ENCODE measurements around the gene PSRC1. TPM values are rescaled to one million over a fixed set of nuclear protein-coding genes. Genes with fewer than 3 reads are reported as not detected.

Gene PSRC1
- total RNA-seq, 1 experiment from 2014 or later: 68.4 TPM

GRCh38 chr1:109293026-109293425 lies 10.1 kb upstream of the PSRC1 start:
- CTCF ChIA-PET: interaction anchor here (1.1 to 1.9 kb wide), 2 partner anchors 10 to 29 kb away, joined by 3 to 7 read pairs; partner anchors contain the start of gene PSRC1

DNA sequence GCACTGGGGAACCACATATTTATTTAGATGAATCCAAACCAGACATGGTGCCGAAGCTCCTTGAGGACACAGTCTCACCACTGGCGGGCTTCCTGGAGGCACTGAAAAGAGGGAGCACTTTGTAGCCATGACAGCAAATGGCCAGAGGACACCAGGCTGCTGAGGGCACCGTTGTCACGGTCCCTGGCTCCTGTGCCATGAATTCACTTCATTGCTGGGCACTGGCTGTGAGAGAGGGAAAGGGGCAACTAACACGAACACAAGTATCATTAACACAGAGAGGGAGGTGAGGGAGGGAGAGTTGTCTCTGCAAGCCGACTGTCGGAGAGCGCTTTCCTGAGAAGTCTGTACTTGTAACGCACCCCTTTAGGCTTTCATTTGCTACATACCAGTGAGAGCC lies 9.4 kb upstream of the PSRC1 start:
- peaks cover 4% of the 10 kb centered on the region; the same call in 1 of the 2 replicates for H3K9me3 Mint-ChIP-seq
- DNase-seq (ENCODE audit: low spot score) (no peak), ATAC-seq (no peak)
- ChIA-PET POLR2A (no interaction called here), CTCF (interaction anchor here (1.1 to 2.0 kb wide), 4 partner anchors 9 to 91 kb away, joined by 3 to 7 read pairs (median 5); partner anchors contain the start of gene PSRC1)
- H3K4me1 Mint-ChIP-seq: peaks cover 13% of the 10 kb centered on the region
- H3K4me3 Mint-ChIP-seq: no peak overlapping the region
- no peaks in the 10 kb centered on the region for H3K27me3 Mint-ChIP-seq (ENCODE audit: low read depth)
- H3K27ac Mint-ChIP-seq: no peak overlapping the region
- H3K36me3 Mint-ChIP-seq: no peaks in the 10 kb centered on the region
- TF ChIP-seq NFE2L1 (CRISPR knock-in tag; IDR thresholded peaks at IDR 0.05) (no peak), SMAD4 (CRISPR knock-in tag; IDR thresholded peaks at IDR 0.05) (no peak), ZNF232 (CRISPR knock-in tag; IDR thresholded peaks at IDR 0.05) (no peak), ZNF423 (CRISPR knock-in tag; IDR thresholded peaks at IDR 0.05) (no peak), HMGA2 (CRISPR knock-in tag; IDR thresholded peaks at IDR 0.05) (no peak), USF2 (CRISPR knock-in tag; IDR thresholded peaks at IDR 0.05) (no peak), GTF2I (CRISPR knock-in tag; conservative IDR thresholded peaks at IDR 0.05) (no peak), NFATC4 (CRISPR knock-in tag; IDR thresholded peaks at IDR 0.05) (no peak), GRHL2 (CRISPR knock-in tag; IDR thresholded peaks at IDR 0.05; ENCODE audit: insufficient replicate concordance, severe bottlenecking) (no peak), TCF7 (CRISPR knock-in tag; IDR thresholded peaks at IDR 0.05; ENCODE audit: low read depth) (no peak)
- TF ChIP-seq, protein P1, sequence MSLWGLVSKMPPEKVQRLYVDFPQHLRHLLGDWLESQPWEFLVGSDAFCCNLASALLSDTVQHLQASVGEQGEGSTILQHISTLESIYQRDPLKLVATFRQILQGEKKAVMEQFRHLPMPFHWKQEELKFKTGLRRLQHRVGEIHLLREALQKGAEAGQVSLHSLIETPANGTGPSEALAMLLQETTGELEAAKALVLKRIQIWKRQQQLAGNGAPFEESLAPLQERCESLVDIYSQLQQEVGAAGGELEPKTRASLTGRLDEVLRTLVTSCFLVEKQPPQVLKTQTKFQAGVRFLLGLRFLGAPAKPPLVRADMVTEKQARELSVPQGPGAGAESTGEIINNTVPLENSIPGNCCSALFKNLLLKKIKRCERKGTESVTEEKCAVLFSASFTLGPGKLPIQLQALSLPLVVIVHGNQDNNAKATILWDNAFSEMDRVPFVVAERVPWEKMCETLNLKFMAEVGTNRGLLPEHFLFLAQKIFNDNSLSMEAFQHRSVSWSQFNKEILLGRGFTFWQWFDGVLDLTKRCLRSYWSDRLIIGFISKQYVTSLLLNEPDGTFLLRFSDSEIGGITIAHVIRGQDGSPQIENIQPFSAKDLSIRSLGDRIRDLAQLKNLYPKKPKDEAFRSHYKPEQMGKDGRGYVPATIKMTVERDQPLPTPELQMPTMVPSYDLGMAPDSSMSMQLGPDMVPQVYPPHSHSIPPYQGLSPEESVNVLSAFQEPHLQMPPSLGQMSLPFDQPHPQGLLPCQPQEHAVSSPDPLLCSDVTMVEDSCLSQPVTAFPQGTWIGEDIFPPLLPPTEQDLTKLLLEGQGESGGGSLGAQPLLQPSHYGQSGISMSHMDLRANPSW (CRISPR knock-in tag; conservative IDR thresholded peaks at IDR 0.05; ENCODE audit: low read depth): no peak
- TF ChIP-seq, protein P2, sequence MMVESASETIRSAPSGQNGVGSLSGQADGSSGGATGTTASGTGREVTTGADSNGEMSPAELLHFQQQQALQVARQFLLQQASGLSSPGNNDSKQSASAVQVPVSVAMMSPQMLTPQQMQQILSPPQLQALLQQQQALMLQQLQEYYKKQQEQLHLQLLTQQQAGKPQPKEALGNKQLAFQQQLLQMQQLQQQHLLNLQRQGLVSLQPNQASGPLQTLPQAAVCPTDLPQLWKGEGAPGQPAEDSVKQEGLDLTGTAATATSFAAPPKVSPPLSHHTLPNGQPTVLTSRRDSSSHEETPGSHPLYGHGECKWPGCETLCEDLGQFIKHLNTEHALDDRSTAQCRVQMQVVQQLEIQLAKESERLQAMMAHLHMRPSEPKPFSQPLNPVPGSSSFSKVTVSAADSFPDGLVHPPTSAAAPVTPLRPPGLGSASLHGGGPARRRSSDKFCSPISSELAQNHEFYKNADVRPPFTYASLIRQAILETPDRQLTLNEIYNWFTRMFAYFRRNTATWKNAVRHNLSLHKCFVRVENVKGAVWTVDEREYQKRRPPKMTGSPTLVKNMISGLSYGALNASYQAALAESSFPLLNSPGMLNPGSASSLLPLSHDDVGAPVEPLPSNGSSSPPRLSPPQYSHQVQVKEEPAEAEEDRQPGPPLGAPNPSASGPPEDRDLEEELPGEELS (CRISPR knock-in tag; IDR thresholded peaks at IDR 0.05): no peak

More at GRCh38 chr1:109293026-109293425, 10.1 kb upstream of the PSRC1 start:
- no peak for TF ChIP-seq ZNF219 (CRISPR knock-in tag; IDR thresholded peaks at IDR 0.05; ENCODE audit: borderline replicate concordance)
- TF ChIP-seq SOX15 (CRISPR knock-in tag; IDR thresholded peaks at IDR 0.05): no peak
- TF ChIP-seq, protein P3, sequence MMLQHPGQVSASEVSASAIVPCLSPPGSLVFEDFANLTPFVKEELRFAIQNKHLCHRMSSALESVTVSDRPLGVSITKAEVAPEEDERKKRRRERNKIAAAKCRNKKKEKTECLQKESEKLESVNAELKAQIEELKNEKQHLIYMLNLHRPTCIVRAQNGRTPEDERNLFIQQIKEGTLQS (CRISPR knock-in tag; conservative IDR thresholded peaks at IDR 0.05): no peak
- no peak for TF ChIP-seq ZNF423 (CRISPR knock-in tag; IDR thresholded peaks at IDR 0.05)
- TF ChIP-seq CDX4 (CRISPR knock-in tag; IDR thresholded peaks at IDR 0.05; ENCODE audit: borderline replicate concordance): no peak
- no peak for TF ChIP-seq JUN (CRISPR knock-in tag; IDR thresholded peaks at IDR 0.05)
- TF ChIP-seq TEAD4 (CRISPR knock-in tag; IDR thresholded peaks at IDR 0.05): no peak
- TF ChIP-seq, protein P4, sequence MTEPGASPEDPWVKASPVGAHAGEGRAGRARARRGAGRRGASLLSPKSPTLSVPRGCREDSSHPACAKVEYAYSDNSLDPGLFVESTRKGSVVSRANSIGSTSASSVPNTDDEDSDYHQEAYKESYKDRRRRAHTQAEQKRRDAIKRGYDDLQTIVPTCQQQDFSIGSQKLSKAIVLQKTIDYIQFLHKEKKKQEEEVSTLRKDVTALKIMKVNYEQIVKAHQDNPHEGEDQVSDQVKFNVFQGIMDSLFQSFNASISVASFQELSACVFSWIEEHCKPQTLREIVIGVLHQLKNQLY (CRISPR knock-in tag; IDR thresholded peaks at IDR 0.05): no peak
- TF ChIP-seq NFYB (CRISPR knock-in tag; conservative IDR thresholded peaks at IDR 0.05; ENCODE audit: low read depth): no peak
- no peak for TF ChIP-seq RELA (CRISPR knock-in tag; IDR thresholded peaks at IDR 0.05; ENCODE audit: borderline replicate concordance)
- TF ChIP-seq ERG (CRISPR knock-in tag; IDR thresholded peaks at IDR 0.05): no peak
- TF ChIP-seq, protein P5, sequence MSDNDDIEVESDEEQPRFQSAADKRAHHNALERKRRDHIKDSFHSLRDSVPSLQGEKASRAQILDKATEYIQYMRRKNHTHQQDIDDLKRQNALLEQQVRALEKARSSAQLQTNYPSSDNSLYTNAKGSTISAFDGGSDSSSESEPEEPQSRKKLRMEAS (CRISPR knock-in tag; IDR thresholded peaks at IDR 0.05): no peak
- TF ChIP-seq TCF7 (CRISPR knock-in tag; IDR thresholded peaks at IDR 0.05; ENCODE audit: low read depth): no peak
- TF ChIP-seq, protein P6, sequence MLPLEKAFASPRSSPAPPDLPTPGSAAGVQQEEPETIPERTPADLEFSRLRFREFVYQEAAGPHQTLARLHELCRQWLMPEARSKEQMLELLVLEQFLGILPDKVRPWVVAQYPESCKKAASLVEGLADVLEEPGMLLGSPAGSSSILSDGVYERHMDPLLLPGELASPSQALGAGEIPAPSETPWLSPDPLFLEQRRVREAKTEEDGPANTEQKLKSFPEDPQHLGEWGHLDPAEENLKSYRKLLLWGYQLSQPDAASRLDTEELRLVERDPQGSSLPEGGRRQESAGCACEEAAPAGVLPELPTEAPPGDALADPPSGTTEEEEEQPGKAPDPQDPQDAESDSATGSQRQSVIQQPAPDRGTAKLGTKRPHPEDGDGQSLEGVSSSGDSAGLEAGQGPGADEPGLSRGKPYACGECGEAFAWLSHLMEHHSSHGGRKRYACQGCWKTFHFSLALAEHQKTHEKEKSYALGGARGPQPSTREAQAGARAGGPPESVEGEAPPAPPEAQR (CRISPR knock-in tag; IDR thresholded peaks at IDR 0.05): no peak
- no peak for TF ChIP-seq NR1H2 (CRISPR knock-in tag; IDR thresholded peaks at IDR 0.05)
- TF ChIP-seq ATF1 (CRISPR knock-in tag; IDR thresholded peaks at IDR 0.05): no peak
- no peak for TF ChIP-seq NR3C1 (CRISPR knock-in tag; conservative IDR thresholded peaks at IDR 0.05; ENCODE audit: low read depth)
- TF ChIP-seq ZNF671 (CRISPR knock-in tag; IDR thresholded peaks at IDR 0.05): no peak
- POLR2A ChIA-PET: no interaction called here
- Mint-ChIP-seq H3K4me3 (no peak overlapping the region), H3K27ac (no peak overlapping the region), H3K27me3 (ENCODE audit: low read depth) (no peaks in the 10 kb centered on the region), H3K4me1 (peaks cover 13% of the 10 kb centered on the region), H3K9me3 (peaks cover 4% of the 10 kb centered on the region; the same call in 1 of the 2 replicates), H3K36me3 (no peaks in the 10 kb centered on the region)
- no peak for ATAC-seq
- no peak for DNase-seq (ENCODE audit: low spot score)
